Measurements from ENCODE around the gene UNC5C. TPM values are rescaled to one million over a fixed set of nuclear protein-coding genes. Genes with fewer than 3 reads are reported as not detected.

Gene UNC5C
- total RNA-seq, 4 donors from 2014 or later = 2.2 to 19.0 (median 2.5) TPM

DNA sequence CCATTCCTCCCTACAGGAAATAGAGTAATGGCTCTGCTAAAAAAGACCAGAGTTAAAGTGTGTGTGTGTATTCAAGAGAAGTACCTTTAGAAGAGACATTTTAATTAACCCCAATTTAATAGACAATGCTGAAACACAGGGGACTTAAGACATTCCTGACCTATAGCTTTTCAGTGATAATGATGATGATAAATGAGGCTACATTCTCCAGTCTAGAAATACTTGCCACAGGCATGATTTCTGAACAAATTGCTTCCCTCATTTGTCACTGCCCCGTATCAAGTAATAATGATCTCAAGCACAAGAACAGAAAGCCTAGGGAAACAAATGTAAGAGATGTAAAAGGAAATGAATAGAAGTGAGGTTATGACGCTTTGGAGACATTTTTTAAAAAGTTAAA lies 117.1 kb downstream of the UNC5C start:
- Histone ChIP-seq H3K4me1 (no peaks in the 10 kb centered on the region), H3K27me3 (no peaks in the 10 kb centered on the region), H3K27ac (no peak overlapping the region), H3K4me3 (no peak overlapping the region), H3K9me3 (no peaks in the 10 kb centered on the region), H3K36me3 (no peaks in the 10 kb centered on the region)
- no peak for TF ChIP-seq POLR2A (IDR thresholded peaks at IDR 0.05)
- TF ChIP-seq, protein P1, sequence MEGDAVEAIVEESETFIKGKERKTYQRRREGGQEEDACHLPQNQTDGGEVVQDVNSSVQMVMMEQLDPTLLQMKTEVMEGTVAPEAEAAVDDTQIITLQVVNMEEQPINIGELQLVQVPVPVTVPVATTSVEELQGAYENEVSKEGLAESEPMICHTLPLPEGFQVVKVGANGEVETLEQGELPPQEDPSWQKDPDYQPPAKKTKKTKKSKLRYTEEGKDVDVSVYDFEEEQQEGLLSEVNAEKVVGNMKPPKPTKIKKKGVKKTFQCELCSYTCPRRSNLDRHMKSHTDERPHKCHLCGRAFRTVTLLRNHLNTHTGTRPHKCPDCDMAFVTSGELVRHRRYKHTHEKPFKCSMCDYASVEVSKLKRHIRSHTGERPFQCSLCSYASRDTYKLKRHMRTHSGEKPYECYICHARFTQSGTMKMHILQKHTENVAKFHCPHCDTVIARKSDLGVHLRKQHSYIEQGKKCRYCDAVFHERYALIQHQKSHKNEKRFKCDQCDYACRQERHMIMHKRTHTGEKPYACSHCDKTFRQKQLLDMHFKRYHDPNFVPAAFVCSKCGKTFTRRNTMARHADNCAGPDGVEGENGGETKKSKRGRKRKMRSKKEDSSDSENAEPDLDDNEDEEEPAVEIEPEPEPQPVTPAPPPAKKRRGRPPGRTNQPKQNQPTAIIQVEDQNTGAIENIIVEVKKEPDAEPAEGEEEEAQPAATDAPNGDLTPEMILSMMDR (IDR thresholded peaks at IDR 0.05) = no peak
- DNase-seq = no peak

DNA sequence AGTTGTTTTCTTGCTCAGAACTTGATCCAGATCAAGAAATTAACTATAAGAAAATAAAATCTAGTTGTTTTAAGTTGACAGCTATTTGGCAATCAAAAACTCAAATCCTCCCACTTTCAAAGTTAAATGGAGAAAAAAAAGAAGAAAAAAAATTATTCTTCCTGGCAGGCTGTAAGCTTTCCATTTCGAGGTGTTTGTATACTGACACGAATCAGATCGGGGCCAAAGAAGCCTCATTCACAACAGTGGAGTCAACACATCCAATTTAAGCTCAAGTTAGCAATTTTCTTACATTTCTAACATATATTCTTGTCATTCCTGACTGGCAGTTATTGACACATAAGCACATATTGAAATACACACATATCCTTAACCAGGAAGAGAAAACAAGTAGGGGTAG lies 119.4 kb downstream of the UNC5C start:
- no peaks in the 10 kb centered on the region for H3K27me3 ChIP-seq
- no peaks in the 10 kb centered on the region for H3K9me3 ChIP-seq
- H3K27ac ChIP-seq = no peak overlapping the region
- no peak for TF ChIP-seq POLR2A (IDR thresholded peaks at IDR 0.05)
- TF ChIP-seq, protein P1 (IDR thresholded peaks at IDR 0.05) = no peak
- H3K4me3 ChIP-seq = no peak overlapping the region
- no peaks in the 10 kb centered on the region for H3K36me3 ChIP-seq
- no peak for DNase-seq
- no peaks in the 10 kb centered on the region for H3K4me1 ChIP-seq

DNA sequence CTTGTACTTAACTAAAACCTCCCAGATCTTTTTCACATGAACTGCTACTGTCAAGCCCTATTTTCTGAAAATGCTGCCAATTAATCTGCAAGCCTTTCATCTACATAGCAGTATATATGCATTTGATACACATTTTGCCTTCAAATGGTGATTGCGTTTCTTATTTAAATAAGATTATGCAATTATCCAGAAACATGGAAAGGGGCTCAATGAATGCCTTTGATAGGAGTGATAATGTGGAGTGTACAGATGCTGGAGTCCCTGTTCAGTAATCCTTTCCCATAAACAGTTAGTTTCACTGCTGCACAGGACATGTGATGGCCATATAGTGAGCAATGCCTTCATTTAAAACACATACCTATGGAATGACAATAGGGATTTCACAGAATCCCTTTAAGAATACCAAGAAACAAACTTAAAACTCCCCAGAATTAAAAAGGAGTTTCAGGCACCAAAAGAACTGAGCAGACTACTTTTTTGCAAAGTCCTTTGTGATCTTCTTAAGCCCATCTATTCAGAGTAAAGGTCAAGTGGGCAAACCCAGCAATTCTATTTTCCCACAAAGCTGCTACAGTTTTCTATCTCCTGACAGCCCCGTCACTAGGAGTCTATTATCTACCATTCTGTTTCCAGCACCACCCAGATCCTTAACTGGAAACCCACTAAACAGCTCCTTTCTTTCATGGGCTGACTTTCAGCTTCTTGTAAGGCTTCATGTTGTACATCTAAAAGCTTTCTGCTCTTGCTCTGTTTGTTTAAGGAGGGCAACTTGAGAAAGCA lies 120.3 kb downstream of the UNC5C start:
- no peaks in the 10 kb centered on the region for H3K36me3 ChIP-seq
- no peaks in the 10 kb centered on the region for H3K9me3 ChIP-seq
- DNase-seq = no peak
- no peak overlapping the region for H3K27ac ChIP-seq
- H3K4me3 ChIP-seq = no peak overlapping the region
- no peaks in the 10 kb centered on the region for H3K27me3 ChIP-seq
- no peak for TF ChIP-seq POLR2A (IDR thresholded peaks at IDR 0.05)
- TF ChIP-seq, protein P1 (IDR thresholded peaks at IDR 0.05) = no peak
- no peaks in the 10 kb centered on the region for H3K4me1 ChIP-seq

DNA sequence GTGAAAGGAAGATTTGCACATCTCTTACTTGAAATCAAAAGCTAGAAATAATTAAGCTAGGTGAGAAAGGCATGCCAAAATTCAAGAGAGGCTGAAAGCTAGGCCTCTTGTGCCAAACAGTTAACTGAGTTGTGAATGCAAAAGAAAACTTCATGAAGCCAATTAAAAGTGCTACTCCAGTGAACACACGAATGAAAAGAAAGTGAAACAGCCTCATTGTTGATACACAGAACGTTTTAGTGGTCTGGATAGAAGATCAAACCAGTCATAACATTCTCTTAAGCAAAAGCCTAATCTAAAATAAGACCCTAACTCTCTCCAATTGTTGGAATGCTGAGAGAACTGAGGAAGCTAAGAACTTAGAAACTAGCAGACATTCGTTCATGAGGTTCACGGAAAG lies 122.3 kb downstream of the UNC5C start:
- H3K9me3 ChIP-seq = no peaks in the 10 kb centered on the region
- no peak overlapping the region for H3K27ac ChIP-seq
- no peaks in the 10 kb centered on the region for H3K36me3 ChIP-seq
- no peak for DNase-seq
- TF ChIP-seq, protein P1 (IDR thresholded peaks at IDR 0.05) = no peak
- TF ChIP-seq POLR2A (IDR thresholded peaks at IDR 0.05) = no peak
- no peaks in the 10 kb centered on the region for H3K4me1 ChIP-seq
- H3K4me3 ChIP-seq = no peak overlapping the region
- no peaks in the 10 kb centered on the region for H3K27me3 ChIP-seq

DNA sequence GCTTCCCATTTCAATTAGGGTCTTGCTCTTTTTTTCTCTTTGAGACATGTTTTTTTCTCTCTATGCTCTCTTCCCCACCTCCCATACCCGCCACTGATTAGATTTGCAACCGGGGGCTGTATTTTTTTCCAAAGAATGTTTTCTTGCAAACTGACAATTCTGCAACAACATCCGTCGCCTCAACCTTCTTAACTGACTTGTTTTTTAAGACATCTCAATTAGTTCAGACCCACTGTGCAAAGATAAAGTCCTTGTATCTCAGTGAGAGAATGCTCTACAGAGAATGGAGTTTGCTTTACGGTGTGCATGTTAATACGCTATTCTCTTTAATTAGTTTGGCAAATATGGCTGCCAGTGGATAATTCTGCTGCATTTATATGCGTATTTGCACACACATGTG lies 126.3 kb downstream of the UNC5C start:
- H3K27me3 ChIP-seq = no peaks in the 10 kb centered on the region
- H3K9me3 ChIP-seq = no peaks in the 10 kb centered on the region
- H3K4me1 ChIP-seq = no peaks in the 10 kb centered on the region
- no peaks in the 10 kb centered on the region for H3K36me3 ChIP-seq
- H3K27ac ChIP-seq = no peak overlapping the region
- H3K4me3 ChIP-seq = no peak overlapping the region
- DNase-seq = no peak
- TF ChIP-seq, protein P1 (IDR thresholded peaks at IDR 0.05) = no peak
- no peak for TF ChIP-seq POLR2A (IDR thresholded peaks at IDR 0.05)
